Activated CD4-positive, CD25-positive, alpha-beta regulatory T cell (primary cell): ENCODE data around the gene UBE2L3.

Source experiments
- DNase-seq, 4 experiments: peaks; one replicate each; lab custom pipeline; 2025; lab: John Stamatoyannopoulos, UW

The UBE2L3 gene

GRCh38 chr22:21646608-21647590, 79.4 kb downstream of the UBE2L3 start:
- peak; percentile 43 to 61 (median 52) for DNase-seq

GRCh38 chr22:21650280-21650679, 82.8 kb downstream of the UBE2L3 start:
- no peak for DNase-seq

- DNase-seq, result no peak
Observed at GRCh38 chr22:21650823-21651520, 83.5 kb downstream of the UBE2L3 start.

GRCh38 chr22:21651521-21652009, 84.1 kb downstream of the UBE2L3 start:
- DNase-seq, result no peak

GRCh38 chr22:21652010-21652546, 84.6 kb downstream of the UBE2L3 start:
- DNase-seq, result peak; percentile 50 to 78 (median 60)

- DNase-seq, result no peak
Observed at GRCh38 chr22:21652547-21653545, 85.3 kb downstream of the UBE2L3 start.

GRCh38 chr22:21657020-21657359, 89.5 kb downstream of the UBE2L3 start:
- DNase-seq, result no peak

GRCh38 chr22:21657360-21658032, 90.0 kb downstream of the UBE2L3 start:
- DNase-seq, result peak; percentile 55 to 62 (median 61)

- no peak for DNase-seq
Observed at GRCh38 chr22:21659864-21660525, 92.5 kb downstream of the UBE2L3 start.

- no peak for DNase-seq
Observed at GRCh38 chr22:21660904-21661303, 93.4 kb downstream of the UBE2L3 start.

GRCh38 chr22:21661991-21662390, 94.5 kb downstream of the UBE2L3 start:
- DNase-seq, result no peak

GRCh38 chr22:21663738-21664137, 96.2 kb downstream of the UBE2L3 start:
- DNase-seq, result no peak

- no peak for DNase-seq
Observed at GRCh38 chr22:21665047-21665851, 97.7 kb downstream of the UBE2L3 start.

- no peak for DNase-seq
Observed at GRCh38 chr22:21666786-21667185, 99.3 kb downstream of the UBE2L3 start.

- DNase-seq, result no peak
Observed at GRCh38 chr22:21669026-21669425, 101.5 kb downstream of the UBE2L3 start.

- no peak for DNase-seq
Observed at GRCh38 chr22:21672107-21672629, 104.7 kb downstream of the UBE2L3 start.
